NCI-H82 treated with DMSO at 0.1 percent for 48 hours (cell line): ENCODE measurements around the gene CIITA.

Experiments used
- DNase-seq: peaks from one replicate; lab custom pipeline; 2025; ENCODE audit not compliant: unreplicated experiment; lab: John Stamatoyannopoulos, UW

Gene CIITA

DNA sequence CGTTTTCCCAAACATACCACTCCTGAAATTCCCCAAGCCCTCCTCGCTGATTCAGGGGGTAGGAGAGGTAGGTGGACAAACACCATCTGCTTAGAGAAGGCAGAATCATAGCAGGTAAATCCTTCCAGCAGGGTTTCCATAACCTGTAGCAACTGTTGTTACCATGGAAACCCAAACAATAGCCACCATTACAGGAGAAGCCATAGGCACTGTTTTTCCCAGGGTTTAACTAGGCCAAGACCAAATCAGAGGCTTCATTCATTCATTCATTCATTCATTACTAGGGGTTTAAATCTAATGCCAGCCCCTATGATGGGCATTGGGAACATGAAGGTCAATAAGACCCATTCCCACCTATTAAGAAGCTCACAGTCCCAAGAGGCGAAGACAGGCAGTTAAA is 25.5 kb upstream of the CIITA start:
- no peak for DNase-seq

DNA sequence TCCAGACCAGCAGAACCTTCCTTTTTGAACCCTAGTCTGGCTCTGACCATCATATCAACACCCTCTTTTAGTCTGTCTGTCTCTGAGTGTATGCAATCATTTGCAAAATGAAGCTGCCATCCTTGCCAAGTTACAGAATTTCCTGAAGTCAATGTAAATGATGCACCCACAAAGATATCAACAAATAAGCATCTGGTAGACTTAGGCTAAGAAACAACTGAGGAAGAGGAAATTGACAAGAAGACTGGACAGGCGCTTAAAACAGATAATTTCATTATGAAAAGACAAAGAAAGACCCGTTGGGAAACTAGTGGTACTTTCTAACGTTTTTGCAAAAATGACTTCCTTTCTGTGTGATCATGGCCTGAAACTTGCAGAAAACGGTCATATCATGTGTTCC is 24.7 kb upstream of the CIITA start:
- DNase-seq: no peak

DNA sequence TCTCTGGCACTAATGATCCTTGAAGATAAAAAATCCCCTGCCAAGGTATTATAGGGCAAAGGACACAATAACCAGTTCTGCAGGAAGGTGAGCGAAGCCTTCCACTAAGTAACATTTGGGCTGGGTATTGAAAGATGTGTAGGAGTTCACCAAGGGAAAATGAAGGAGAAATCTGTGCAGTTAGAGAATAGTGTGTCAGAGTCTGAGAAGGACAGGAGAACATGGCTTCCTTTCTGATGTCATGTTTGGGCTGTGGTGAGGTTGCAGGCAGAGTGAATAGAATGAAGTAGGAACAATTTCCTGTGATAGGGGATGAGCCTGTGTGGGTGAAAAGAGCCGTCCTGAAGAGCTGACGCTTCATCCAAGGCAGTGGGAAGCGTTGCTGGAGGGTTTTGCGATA is 24.1 kb upstream of the CIITA start:
- DNase-seq: no peak

DNA sequence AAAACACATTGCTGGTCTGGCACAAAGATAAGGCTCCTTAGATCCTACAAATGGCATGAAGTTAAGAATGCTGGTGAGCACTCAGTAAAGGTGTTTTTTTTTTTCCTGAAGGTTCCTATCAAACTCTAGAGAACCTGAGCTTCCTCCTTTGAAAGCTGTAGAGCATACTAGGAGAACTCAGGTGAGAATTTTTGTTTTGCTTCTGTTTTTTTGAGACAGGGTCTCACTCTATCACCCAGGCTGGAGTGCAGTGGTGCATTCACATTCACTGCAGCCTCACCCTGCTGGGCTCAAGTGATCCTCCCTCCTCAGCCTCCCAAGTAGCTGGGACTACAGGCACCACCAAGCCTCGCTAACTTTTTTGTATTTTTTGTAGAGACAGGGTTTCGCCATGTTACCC is 21.0 kb upstream of the CIITA start:
- DNase-seq: no peak

DNA sequence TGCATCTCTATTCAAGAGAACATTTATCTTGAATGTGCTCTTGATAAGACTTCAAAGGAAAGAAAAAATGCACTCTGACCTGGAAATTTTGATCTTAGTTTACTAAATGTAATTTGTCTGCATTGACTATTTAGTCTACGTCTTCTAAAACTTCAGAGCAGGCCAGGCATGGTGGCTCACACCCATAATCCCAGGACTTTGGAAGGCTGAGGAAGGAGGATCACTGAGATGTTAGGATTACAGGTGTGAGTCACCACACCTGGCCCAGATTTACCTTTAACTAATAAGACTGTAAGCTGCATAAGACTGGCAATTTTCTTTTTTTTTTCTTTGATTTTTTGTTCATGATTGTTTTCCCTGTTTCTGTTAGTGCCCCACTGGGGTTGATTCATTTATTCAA is 18.8 kb upstream of the CIITA start:
- no peak for DNase-seq

DNA sequence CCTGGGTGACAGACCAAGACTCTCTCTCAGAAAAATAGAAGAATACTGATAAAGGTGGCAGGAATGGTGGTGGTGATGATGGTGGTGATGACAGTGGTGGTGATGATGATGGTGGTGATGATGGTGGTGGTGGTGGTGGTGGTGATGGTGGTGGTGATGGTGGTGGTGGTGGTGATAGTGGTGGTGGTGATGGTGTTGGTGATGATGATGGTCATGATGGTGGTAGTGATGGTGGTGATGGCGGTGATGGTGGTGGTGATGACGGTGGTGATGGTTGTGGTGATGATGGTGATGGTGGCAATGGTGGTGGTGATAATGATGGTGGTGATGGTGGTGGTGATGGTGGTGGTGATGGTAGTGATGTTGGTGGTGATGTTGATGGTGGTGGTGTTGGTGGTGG is 18.0 kb upstream of the CIITA start:
- no peak for DNase-seq

GRCh38 chr16:10859658-10860057 is 17.3 kb upstream of the CIITA start:
- DNase-seq: no peak

DNA sequence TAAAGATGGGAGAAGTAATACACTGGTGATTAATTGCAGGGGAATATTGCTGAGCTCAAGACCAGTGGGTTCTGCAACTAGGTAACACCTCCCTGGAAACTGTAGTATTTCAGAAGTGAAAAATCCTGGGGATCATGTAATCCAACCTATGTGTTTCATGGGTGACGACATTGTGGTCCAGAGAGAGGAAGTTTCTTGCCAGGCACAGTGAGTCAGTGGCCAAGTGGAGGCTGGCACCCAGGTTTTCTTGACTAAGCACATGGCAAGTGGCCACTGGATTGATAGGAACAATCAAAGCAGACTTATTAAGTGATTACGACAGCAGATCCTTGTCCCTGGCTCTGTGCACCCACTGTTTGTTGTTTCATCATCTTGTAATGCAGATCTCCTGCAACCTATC is 14.6 kb upstream of the CIITA start:
- DNase-seq: no peak

GRCh38 chr16:10865991-10866966 is 10.7 kb upstream of the CIITA start:
- DNase-seq: no peak

DNA sequence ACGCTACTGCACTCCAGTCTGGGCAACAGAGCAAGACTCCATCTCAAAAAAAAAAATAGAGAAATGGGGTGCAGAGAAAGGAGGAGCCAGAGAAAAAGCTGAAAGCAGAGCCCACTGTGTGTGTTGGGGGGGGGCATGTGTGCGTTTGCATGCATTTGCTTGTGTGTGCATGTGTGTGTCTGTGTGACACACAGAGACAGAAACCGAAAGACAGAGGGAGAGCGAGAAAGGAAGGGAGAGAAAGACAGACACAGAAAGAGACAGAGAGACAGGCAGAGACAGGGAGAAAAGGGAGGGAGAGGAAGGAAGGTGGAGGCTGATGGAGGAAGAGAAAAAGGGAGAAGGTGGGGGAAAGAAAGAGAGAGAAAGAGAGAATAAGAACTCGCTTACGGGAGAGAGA is 9.8 kb upstream of the CIITA start:
- DNase-seq: no peak

DNA sequence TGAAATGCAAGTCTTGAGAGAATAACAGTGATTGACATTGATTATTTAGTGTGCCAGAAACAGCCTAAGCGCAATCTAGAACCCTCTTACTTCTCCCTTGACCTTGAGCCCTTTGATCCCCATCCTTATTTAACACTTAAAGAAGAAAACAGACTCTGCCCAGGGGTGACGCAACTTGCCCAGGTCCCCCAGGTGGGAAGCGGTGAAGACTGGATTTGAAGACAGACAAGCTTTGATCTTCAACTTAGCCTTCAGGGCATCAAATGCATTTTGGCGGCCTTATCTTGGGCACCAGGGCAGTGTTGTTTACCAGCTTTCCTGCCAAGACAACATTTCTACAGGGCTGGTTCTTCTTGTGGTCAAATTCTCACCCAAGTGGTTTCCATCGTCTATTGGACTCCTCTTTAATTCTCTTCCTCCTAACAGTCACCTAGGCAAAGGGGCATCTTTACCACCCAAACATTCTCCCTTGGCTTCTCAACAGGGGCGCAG is 8.9 kb upstream of the CIITA start:
- DNase-seq: no peak

DNA sequence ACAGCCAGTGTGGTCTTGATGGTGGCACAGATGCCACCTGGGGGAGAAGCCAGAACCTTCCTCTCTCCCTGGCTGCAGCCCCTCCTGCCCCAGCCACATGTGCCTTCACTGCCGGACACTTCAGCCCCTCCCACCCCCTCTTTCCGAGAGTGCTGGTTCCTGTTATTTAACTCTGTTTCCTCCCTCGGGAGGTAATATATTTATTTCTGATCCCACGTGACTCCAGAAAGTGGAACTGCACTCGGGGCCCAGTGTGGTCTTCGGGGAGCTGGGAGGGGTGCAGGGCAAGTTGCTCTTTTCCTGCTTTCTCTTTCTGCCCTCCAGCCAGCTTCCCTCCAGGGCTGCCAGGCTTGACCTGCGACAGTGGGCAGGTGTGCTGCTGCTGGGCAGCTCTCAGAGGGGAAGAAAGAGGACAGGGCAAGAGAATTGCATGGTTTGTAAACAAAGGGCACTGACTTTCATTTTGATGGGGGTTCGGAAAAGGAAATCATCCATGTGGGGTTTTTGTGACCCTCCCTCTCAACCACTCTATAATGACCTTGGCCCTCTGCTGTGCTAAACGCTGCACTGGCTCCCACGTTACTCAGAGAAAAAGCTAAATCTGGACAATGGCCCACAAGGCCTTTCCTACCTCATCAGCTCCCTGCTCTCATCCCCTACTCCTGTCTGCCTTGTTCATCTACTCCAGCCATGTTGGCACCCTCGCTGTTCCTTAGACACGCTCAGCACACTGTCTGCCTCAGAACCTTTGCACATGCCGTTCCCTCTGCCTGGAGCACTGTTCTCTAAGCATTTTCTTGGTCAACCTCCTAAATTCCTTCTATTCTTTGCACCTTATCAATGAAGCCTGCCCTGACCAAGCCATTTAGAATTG is 8.2 kb upstream of the CIITA start:
- no peak for DNase-seq

DNA sequence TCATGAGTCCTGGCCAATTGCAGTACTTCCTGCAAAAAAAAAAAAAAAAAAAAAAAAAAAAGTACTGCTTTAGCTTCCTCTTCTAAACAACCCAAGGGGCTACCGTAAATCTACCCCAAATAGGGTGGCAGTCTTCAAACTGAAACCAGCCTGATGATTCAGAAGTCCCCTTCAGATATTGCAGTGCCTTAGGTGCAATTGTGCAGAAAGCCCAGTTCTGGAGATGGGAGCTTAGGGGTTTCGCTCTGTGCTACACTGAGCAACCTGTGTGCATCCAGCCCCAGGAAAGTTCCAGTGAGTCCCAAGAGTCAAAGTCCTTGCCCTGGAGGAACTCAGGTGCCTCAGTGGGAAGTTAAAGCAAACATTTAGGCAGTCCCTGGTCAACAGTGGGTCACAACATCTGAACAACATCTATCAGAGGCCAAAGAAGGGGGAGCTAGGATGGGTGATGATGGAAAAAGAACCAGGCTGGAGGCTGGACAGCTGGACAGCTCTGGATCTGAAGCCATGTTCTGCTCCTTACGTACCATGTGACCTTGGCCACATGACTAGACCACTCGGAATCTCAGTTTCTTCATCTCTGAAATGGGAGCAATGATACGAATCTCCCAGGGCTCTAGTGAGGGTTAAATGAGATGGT is 6.7 kb upstream of the CIITA start:
- DNase-seq: no peak

DNA sequence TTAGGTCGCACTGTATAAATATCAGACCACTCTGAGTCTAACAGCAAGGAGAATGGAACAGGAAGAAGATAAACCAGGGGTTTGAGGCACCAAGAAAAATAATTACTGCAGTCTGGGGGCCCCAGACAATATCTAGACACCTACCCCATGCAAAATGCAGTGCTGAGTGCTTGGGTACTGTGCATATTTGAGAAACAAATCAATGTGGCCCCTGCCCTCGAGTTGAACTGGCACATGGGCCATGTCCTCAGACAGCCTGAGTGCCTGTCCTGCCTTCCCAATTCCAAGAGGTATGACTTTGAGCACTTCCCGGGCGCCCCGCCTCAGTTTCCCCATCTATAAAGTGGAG is 6.2 kb upstream of the CIITA start:
- DNase-seq: no peak

DNA sequence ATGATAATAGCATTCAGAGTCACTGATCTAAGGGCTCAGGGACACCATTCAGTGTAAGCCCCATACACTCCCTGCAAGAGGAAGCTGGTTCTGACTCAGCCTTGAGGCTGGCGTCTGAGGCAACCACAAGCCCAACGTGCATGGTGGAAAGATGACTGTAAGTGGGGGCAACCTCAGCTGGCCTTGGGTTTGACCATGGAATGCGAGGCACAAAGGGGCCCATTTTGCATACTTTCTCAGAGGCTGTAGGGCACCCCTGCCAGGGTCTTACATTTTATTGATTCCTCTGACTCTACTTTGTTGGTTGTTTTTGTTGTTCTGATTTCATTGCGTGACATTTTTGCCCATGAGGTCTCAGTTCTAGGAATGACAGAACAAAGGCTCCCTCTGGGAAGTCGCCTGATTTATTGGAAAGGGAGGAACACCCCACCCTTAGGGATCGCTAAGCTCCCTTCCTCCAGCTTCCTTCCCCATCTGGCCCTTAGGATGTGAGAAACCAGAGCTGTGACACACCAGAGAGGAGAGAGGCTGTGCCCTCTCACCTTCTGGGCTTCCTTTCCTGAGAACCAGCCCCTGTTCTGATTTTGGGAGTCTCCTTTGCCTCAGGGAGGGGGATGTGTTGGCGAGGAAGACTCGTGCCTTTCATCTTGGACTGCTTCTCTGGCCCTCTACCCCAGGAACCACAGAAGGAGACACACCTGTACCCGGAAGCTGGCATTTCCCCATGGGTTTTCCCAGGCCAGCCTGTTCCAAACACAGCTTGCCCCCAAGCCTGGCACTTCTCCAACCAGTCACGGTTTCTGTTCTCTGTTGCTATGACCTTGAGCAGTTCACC is 5.6 kb upstream of the CIITA start:
- DNase-seq: no peak

- no peak for DNase-seq
Measured at GRCh38 chr16:10876315-10876714, 687 bp upstream of the CIITA start.

DNA sequence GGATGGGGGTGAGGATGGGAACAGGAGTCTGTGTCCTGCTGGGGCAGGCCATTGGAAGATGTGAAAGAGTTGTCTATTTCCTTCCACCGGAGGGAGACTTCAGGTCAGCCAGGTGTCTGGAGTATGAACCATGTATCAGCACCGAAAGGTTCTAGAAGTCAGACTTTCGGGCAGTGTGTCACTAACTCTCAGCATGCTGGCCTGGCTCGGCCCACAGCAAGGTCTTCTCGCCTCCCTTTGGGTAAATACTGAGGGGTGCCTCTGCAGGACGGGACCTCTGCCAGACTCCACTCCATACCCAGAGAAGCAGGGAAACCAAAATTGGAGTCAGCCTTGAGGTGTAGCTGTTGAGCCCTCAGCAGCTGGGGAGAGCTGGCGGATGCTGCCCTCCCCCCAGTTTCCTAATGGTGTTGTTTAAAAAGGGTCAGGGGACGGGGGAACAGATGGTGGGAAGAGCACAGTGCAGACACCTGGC is 507 bp downstream of the CIITA start:
- peak; percentile 4 for DNase-seq

DNA sequence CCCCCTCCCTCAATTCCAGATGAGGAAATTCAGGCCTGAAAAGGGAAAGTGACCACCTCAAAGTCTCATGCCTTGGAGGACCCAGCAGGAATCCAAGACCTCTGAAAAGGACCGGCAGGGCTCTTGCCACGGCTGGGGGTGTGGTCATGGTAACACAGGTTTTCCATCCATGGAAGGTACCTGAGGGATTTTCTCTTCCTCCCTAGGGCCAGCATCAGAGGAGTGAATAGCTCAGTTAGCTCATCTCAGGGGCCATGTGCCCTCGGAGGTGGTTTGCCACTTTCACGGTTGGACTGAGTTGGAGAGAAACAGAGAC is 1.3 kb downstream of the CIITA start:
- DNase-seq: no peak

- DNase-seq: no peak
Measured at GRCh38 chr16:10878644-10879501, 1.9 kb downstream of the CIITA start.
